Common myeloid progenitor, CD34-positive (primary cell): ENCODE results near the gene MYL4.
"Not testable (repeated sequence)": the region's sequence is repeated elsewhere in the genome, so short reads cannot be mapped to it uniquely, and the experiment has no call there.

Experiments
- CTCF ChIA-PET: fragments of 350-600 bp; sonication (Branson Sonifier 250); formaldehyde crosslinking; loops from one replicate; lab custom pipeline; 2021; ENCODE audit warnings: antibody characterized with exemption; lab: Charles Lee
- POLR2A ChIA-PET: fragments of 350-600 bp; sonication (Branson Sonifier 250); formaldehyde crosslinking; loops from one replicate; lab custom pipeline; 2021; ENCODE audit warnings: antibody characterized with exemption; lab: Charles Lee
- DNase-seq, 3 donors: peaks; one replicate each; pipeline versions ENCODE4 v3.0.0 to v3.0.0-alpha.2; 2013
- H3K27ac ChIP-seq, 2 experiments: 1 replicate in 1 of 2; 2 replicates in 1 of 2; pipeline ENCODE4 v1.7.0; 2013; ENCODE audit warnings: inconsistent platforms in 2 of 2, low read length in 2 of 2, mild to moderate bottlenecking in 2 of 2, low read depth in 1 of 2, moderate library complexity in 1 of 2; ENCODE audit not compliant: severe bottlenecking in 2 of 2, insufficient read depth in 1 of 2, poor library complexity in 1 of 2
- H3K27me3 ChIP-seq, 5 experiments: replicated peaks in 2 of 5; 1 replicate in 3 of 5; 2 replicates in 2 of 5; pipeline versions ENCODE4 v1.6.1 to v1.7.0; 2013; ENCODE audit warnings: low read length in 4 of 5, mild to moderate bottlenecking in 2 of 5, moderate library complexity in 2 of 5, inconsistent platforms in 1 of 5; ENCODE audit not compliant: insufficient read depth in 5 of 5, control insufficient read depth in 4 of 5
- H3K36me3 ChIP-seq, 4 experiments: 1 replicate in 2 of 4; 2 replicates in 2 of 4; pipeline versions ENCODE4 v1.6.1 to v1.7.0; 2013; ENCODE audit warnings: low read length in 3 of 4, control low read depth in 1 of 4, mild to moderate bottlenecking in 1 of 4; ENCODE audit not compliant: control insufficient read depth in 4 of 4, insufficient read depth in 4 of 4
- H3K4me1 ChIP-seq, 4 experiments: 1 replicate in 3 of 4; 2 replicates in 1 of 4; pipeline versions ENCODE4 v1.6.1 to v1.7.1; 2013; ENCODE audit warnings: low read length in 3 of 4, mild to moderate bottlenecking in 3 of 4, control low read depth in 1 of 4, inconsistent platforms in 1 of 4, moderate library complexity in 1 of 4; ENCODE audit not compliant: control insufficient read depth in 4 of 4, insufficient read depth in 4 of 4; ENCODE audit errors: control extremely low read depth in 1 of 4
- H3K4me3 ChIP-seq, 7 experiments: 1 replicate in 4 of 7; 2 replicates in 3 of 7; pipeline versions ENCODE4 v1.5.1 to v1.7.0; 2013; ENCODE audit warnings: mild to moderate bottlenecking in 7 of 7, low read length in 6 of 7, moderate library complexity in 6 of 7, inconsistent platforms in 2 of 7, low read depth in 2 of 7, control low read depth in 1 of 7; ENCODE audit not compliant: insufficient read depth in 4 of 7, control insufficient read depth in 1 of 7; ENCODE audit errors: extremely low read depth in 1 of 7
- H3K9me3 ChIP-seq, 5 experiments: 1 replicate in 4 of 5; 2 replicates in 1 of 5; pipeline versions ENCODE4 v1.6.1 to v1.7.1; 2013; ENCODE audit warnings: low read length in 4 of 5, mild to moderate bottlenecking in 2 of 5, inconsistent platforms in 1 of 5, low read depth in 1 of 5, moderate library complexity in 1 of 5; ENCODE audit not compliant: control insufficient read depth in 4 of 5, insufficient read depth in 2 of 5; ENCODE audit errors: control extremely low read depth in 1 of 5
- WGBS: methylation state at CpG from one replicate; pipeline ENCODE4 v1.1.5; 2013; ENCODE audit not compliant: insufficient coverage; 5-methylcytosine and 5-hydroxymethylcytosine counted together

The MYL4 gene

GRCh38 chr17:47224077-47224476, 14.9 kb downstream of the MYL4 start:
- H3K4me3 ChIP-seq, H3K9me3 ChIP-seq, H3K36me3 ChIP-seq, H3K27me3 ChIP-seq, CTCF ChIA-PET, POLR2A ChIA-PET, H3K27ac ChIP-seq, DNase-seq: not testable (repeated sequence)
- 100% methylated on average over 1 of the region's 2 CpGs for WGBS
- peaks cover 9 to 50% (median 30%) of the 10 kb centered on the region in 4 experiments for H3K4me1 ChIP-seq

DNA sequence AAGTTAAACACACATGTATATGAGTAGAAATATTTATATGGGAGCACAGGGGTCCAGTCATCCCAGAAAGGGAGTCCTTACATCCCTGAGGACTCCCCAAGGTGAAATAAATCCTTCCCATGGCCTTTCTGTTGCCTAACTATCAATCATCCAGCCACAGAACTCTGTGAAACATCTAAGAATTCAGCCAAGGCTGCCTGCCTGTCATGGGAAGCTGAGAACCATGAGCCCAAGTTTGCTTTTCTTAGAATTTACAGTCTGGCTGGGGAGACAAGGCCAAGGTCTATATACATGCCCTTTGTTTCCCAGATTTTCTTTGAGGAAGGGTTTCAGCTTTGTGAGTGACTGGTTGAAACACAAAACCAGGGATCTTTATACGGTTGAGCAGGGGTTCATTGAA, 15.8 kb downstream of the MYL4 start:
- H3K27me3 ChIP-seq = no peaks in the 10 kb centered on the region
- ChIA-PET CTCF (interaction anchor here (0.8 kb wide), 1 partner anchor 91 kb away, joined by 3 read pairs; no protein-coding TSS in a partner anchor), POLR2A (no interaction called here)
- H3K36me3 ChIP-seq = no peaks in the 10 kb centered on the region
- peaks cover 3 to 45% (median 25%) of the 10 kb centered on the region in 4 experiments for H3K4me1 ChIP-seq
- 60% methylated on average over 1 of the region's 1 CpG for WGBS
- H3K4me3 ChIP-seq = no peak overlapping the region
- H3K27ac ChIP-seq = no peak overlapping the region
- DNase-seq = no peak
- H3K9me3 ChIP-seq = peaks cover 0 to 6% (median 5%) of the 10 kb centered on the region in 5 experiments

- H3K36me3 ChIP-seq = no peaks in the 10 kb centered on the region
- H3K4me1 ChIP-seq = peaks cover 0 to 43% (median 24%) of the 10 kb centered on the region in 4 experiments
- CTCF ChIA-PET = interaction anchor here (0.8 kb wide), 1 partner anchor 90 kb away, joined by 3 read pairs; no protein-coding TSS in a partner anchor
- POLR2A ChIA-PET = no interaction called here
- no peak overlapping the region for H3K27ac ChIP-seq
- DNase-seq = no peak
- 41% methylated on average over 2 of the region's 3 CpGs for WGBS
- no peak overlapping the region for H3K4me3 ChIP-seq
- H3K27me3 ChIP-seq = no peaks in the 10 kb centered on the region
- peaks cover 0 to 6% (median 5%) of the 10 kb centered on the region in 5 experiments for H3K9me3 ChIP-seq
Measured at GRCh38 chr17:47225436-47225858, 16.3 kb downstream of the MYL4 start.

- Histone ChIP-seq H3K36me3 (no peaks in the 10 kb centered on the region), H3K9me3 (peaks cover 0 to 6% (median 5%) of the 10 kb centered on the region in 5 experiments), H3K27me3 (no peaks in the 10 kb centered on the region), H3K4me3 (no peak overlapping the region), H3K4me1 (peaks cover 0 to 36% (median 17%) of the 10 kb centered on the region in 4 experiments), H3K27ac (no peak overlapping the region)
- CTCF ChIA-PET = interaction anchor here (0.9 to 1.1 kb wide), 2 partner anchors 75 to 90 kb away, joined by 3 read pairs; no protein-coding TSS in a partner anchor
- WGBS = 86% methylated on average over 1 of the region's 2 CpGs
- POLR2A ChIA-PET = no interaction called here
- no peak for DNase-seq
Measured at GRCh38 chr17:47225911-47226688, 17.0 kb downstream of the MYL4 start.

DNA sequence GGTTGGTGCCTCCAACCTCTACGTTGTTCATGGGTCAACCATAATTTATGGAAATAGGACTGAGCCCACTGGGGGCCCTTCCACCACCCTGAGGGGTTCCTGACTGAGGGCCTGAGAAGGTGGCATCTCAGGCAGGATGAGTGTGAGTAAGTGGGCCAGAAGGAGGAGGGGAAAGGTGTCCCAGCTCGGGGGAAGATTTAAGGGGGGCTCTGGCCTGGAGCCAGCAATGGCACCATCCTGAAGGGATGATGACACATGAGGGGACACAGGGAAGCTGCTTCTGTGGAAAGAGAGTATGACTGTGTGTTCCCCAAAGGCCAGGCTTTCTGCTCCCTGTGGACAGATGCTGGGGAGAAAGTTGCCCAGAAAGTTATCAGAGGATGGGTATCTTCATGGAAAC, 18.7 kb downstream of the MYL4 start:
- H3K4me1 ChIP-seq = peaks cover 0 to 23% (median 11%) of the 10 kb centered on the region in 4 experiments
- no peak overlapping the region for H3K4me3 ChIP-seq
- peaks cover 0 to 6% (median 4%) of the 10 kb centered on the region in 5 experiments for H3K9me3 ChIP-seq
- no peak for DNase-seq
- H3K36me3 ChIP-seq = no peaks in the 10 kb centered on the region
- ChIA-PET CTCF (interaction anchor here (3.6 kb wide), 1 partner anchor 88 kb away, joined by 38 read pairs; no protein-coding TSS in a partner anchor), POLR2A (no interaction called here)
- WGBS = 100% methylated on average over 1 of the region's 2 CpGs
- H3K27me3 ChIP-seq = no peaks in the 10 kb centered on the region
- H3K27ac ChIP-seq = no peak overlapping the region

DNA sequence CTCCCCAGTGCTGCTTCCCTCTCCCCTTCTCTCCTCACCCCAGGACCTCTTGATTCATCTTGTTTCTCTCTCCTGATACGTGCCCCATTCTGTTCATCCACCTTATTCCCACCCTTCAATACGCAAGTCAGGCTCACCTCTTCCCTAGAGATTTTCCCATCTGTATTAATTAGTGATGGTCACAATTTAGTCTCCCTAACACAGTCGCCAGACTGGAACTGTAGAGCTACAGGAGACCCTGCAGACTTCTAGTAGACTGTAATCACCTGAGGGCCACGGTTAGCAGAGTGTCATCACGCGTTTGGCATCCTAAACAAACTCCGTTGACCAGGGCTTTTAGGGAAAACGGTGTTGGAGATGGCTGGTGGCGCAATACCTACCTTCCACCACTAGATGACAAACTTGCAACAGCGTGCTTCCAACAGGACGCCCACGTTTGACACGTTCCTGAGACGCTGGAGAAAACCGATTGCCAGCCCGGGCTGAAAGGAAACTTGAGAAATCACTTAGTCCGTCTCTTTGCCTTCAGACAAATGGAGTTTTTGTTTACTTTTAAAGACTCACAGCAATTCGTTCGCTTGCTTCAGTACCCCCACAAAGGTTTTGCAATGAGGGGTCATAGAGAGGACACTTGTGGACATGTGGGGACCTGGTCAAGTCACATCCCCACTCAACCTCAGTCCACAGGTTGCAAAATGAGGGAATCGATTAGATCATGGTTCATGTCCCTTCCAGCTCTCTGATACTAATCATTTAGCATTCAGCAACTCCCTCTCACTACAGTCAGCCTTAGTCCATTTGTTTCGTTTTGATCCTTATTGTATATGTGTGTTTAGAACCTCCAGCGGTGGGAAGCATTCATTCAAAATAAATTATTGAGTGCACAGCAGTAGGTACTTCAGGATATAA, 20.6 kb downstream of the MYL4 start:
- ChIA-PET CTCF (interaction anchor here (0.7 to 3.6 kb wide), 14 partner anchors 9 to 86 kb away, joined by 3 to 38 read pairs (median 4); partner anchors contain the start of gene MYL4), POLR2A (interaction anchor here (1.0 kb wide), 1 partner anchor 86 kb away, joined by 5 read pairs; no protein-coding TSS in a partner anchor)
- WGBS = 4% methylated on average over 17 of the region's 22 CpGs
- Histone ChIP-seq H3K27ac (no peak overlapping the region), H3K4me1 (peaks cover 0 to 18% (median 11%) of the 10 kb centered on the region in 4 experiments), H3K27me3 (no peaks in the 10 kb centered on the region), H3K9me3 (no peaks in the 10 kb centered on the region), H3K4me3 (peak overlapping the region in 4 of 7 experiments; percentile 19 to 65 (median 30)), H3K36me3 (no peaks in the 10 kb centered on the region)
- DNase-seq = peak; percentile 85 to 86 (median 85)
